GM03348 (cell line): ENCODE data around the gene ADAR.
A peak's percentile ranks its signal among the peaks of the same experiment; 100 is the strongest.

ENCODE experiments used
- DNase-seq: peaks from one replicate; pipeline ENCODE4 v3.0.0; 2012; ENCODE audit warnings: low spot score

ADAR gene

GRCh38 chr1:154557939-154558719, 49.9 kb downstream of the ADAR start, which contains the start of gene UBE2Q1:
UBE2Q1 (minus strand) TSS chr1:154558662; CDS start chr1:154558553, 109 bp downstream.
- DNase-seq = peak; percentile 41

- DNase-seq = no peak
Measured at GRCh38 chr1:154557248-154557938, 50.6 kb downstream of the ADAR start.

- DNase-seq = peak; percentile 77
Measured at GRCh38 chr1:154556422-154556821, 51.6 kb downstream of the ADAR start.

GRCh38 chr1:154553056-154554030, 54.6 kb downstream of the ADAR start:
- no peak for DNase-seq

- DNase-seq = no peak
Measured at GRCh38 chr1:154552036-154552435, 56.0 kb downstream of the ADAR start.

- no peak for DNase-seq
Measured at GRCh38 chr1:154551474-154551873, 56.5 kb downstream of the ADAR start.

- DNase-seq = no peak
Measured at GRCh38 chr1:154550657-154551056, 57.3 kb downstream of the ADAR start.

GRCh38 chr1:154550070-154550469, 57.9 kb downstream of the ADAR start:
- no peak for DNase-seq

- no peak for DNase-seq
Measured at GRCh38 chr1:154549202-154549770, 58.7 kb downstream of the ADAR start.

- no peak for DNase-seq
Measured at GRCh38 chr1:154548028-154548427, 60.0 kb downstream of the ADAR start.

GRCh38 chr1:154547105-154547732, 60.8 kb downstream of the ADAR start:
- no peak for DNase-seq

- DNase-seq = peak; percentile 80
Measured at GRCh38 chr1:154546264-154547063, 61.5 kb downstream of the ADAR start.

GRCh38 chr1:154541231-154541630, 66.8 kb downstream of the ADAR start:
- no peak for DNase-seq

- DNase-seq = no peak
Measured at GRCh38 chr1:154539486-154540483, 68.2 kb downstream of the ADAR start.

GRCh38 chr1:154536570-154536969, 71.4 kb downstream of the ADAR start:
- DNase-seq = no peak

GRCh38 chr1:154533952-154534844, 73.8 kb downstream of the ADAR start:
- peak; percentile 33 for DNase-seq
